DND-41 (cell line): ENCODE measurements around the gene OSM.

ENCODE experiments used
- CTCF ChIP-seq: IDR thresholded peaks from 2 replicates; pipeline ENCODE4 v1.5.1; 2012; ENCODE audit warnings: borderline replicate concordance, low read length, moderate library complexity, mild to moderate bottlenecking; ENCODE audit not compliant: poor library complexity, severe bottlenecking; ENCODE audit errors: extremely low read depth
- EZH2 ChIP-seq: IDR thresholded peaks from 3 replicates; pipeline ENCODE4 v1.6.1; 2012; ENCODE audit warnings: borderline replicate concordance, low read depth, mild to moderate bottlenecking, moderate library complexity, low read length, inconsistent platforms; ENCODE audit not compliant: severe bottlenecking

- TF ChIP-seq CTCF (no peak), EZH2 (no peak)
Observed at GRCh38 chr22:30305519-30305905, 38.9 kb upstream of the OSM start.
